GM19467 (cell line): ENCODE results near the gene RAB28.

Experiments
- ATAC-seq: cut with Tn5 transposase; IDR thresholded peaks from one replicate; pipeline ENCODE4 v1.9.1; 2021; ENCODE audit warnings: mild to moderate bottlenecking, moderate library complexity; ENCODE audit not compliant: unreplicated experiment

The RAB28 gene

GRCh38 chr4:13323921-13324320, 160.2 kb downstream of the RAB28 start:
- no peak for ATAC-seq

- no peak for ATAC-seq
Measured at GRCh38 chr4:13322681-13323101, 161.4 kb downstream of the RAB28 start.
